B cell (primary cell): ENCODE results near the gene CBL.

ENCODE experiments used
- CTCF ChIP-seq: fragments of 200-600 bp; IDR thresholded peaks from one replicate; pipeline ENCODE4 v1.8.0; 2022; ENCODE audit warnings: antibody characterized with exemption, mild to moderate bottlenecking
- EZH2 ChIP-seq: IDR thresholded peaks from 2 replicates; pipeline ENCODE4 v1.6.1; 2012; ENCODE audit warnings: borderline replicate concordance, low read depth, mild to moderate bottlenecking, moderate library complexity, low read length; ENCODE audit not compliant: insufficient read depth, poor library complexity, severe bottlenecking

- no peak for TF ChIP-seq CTCF
- no peak for TF ChIP-seq EZH2
Measured at GRCh38 chr11:119297938-119298337, 91.8 kb downstream of the CBL start.
